ENCODE results near the gene STX18. TPM values are rescaled to one million over a fixed set of nuclear protein-coding genes. Genes with fewer than 3 reads are reported as not detected.

Gene STX18
- total RNA-seq, 1 donor from 2014 or later: 24.0 TPM

DNA sequence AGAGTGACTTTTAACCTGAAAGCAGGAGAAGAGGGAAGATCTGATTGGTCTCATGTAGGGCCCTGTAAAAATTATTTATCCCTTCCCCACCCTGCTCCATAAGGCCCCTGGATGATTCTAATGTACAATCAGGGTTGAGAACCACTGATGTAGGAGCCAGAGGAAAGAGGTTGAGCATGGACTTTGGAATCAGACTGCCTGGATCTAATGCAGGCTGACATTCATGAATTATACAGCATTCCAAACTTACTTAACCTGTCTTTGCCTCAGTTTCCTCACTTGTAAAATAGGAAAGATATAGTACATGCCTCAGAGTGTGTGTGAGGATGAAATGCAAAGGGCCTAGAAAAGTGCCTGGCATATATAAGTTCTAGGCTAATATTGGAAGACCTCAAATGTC is 47.0 kb downstream of the STX18 start:
- Histone ChIP-seq H3K4me3 (ENCODE audit: insufficient read depth, low read depth, low read length) (no peak overlapping the region), H3K79me2 (ENCODE audit: insufficient read depth, low read length) (peaks cover 13% of the 10 kb centered on the region), H3K4me2 (ENCODE audit: low read length) (no peak overlapping the region), H3K36me3 (ENCODE audit: insufficient read depth, low read length) (no peaks in the 10 kb centered on the region), H3K9me3 (ENCODE audit: insufficient read depth, low read depth, low read length) (no peaks in the 10 kb centered on the region), H3K9ac (ENCODE audit: low read length) (no peak overlapping the region), H4K20me1 (ENCODE audit: insufficient read depth, low read length) (peaks cover 45% of the 10 kb centered on the region), H3K27ac (ENCODE audit: low read depth, low read length) (no peak overlapping the region), H3K27me3 (ENCODE audit: insufficient read depth, low read length) (no peaks in the 10 kb centered on the region), H3K4me1 (ENCODE audit: insufficient read depth, low read length) (peaks cover 2% of the 10 kb centered on the region), H2AFZ (ENCODE audit: low read depth, low read length) (no peak overlapping the region)
- no peak overlapping the region for H3K27ac Mint-ChIP-seq (ENCODE audit: unreplicated experiment)
- H3K9me3 Mint-ChIP-seq (ENCODE audit: unreplicated experiment): no peaks in the 10 kb centered on the region
- no peaks in the 10 kb centered on the region for H3K36me3 Mint-ChIP-seq (ENCODE audit: low read depth, unreplicated experiment)
- peaks cover 22% of the 10 kb centered on the region for H3K4me1 Mint-ChIP-seq (ENCODE audit: low read depth, unreplicated experiment)
- FAIRE-seq: no peak
- DNase-seq (ENCODE audit: low read depth): no peak
- TF ChIP-seq, protein P1, sequence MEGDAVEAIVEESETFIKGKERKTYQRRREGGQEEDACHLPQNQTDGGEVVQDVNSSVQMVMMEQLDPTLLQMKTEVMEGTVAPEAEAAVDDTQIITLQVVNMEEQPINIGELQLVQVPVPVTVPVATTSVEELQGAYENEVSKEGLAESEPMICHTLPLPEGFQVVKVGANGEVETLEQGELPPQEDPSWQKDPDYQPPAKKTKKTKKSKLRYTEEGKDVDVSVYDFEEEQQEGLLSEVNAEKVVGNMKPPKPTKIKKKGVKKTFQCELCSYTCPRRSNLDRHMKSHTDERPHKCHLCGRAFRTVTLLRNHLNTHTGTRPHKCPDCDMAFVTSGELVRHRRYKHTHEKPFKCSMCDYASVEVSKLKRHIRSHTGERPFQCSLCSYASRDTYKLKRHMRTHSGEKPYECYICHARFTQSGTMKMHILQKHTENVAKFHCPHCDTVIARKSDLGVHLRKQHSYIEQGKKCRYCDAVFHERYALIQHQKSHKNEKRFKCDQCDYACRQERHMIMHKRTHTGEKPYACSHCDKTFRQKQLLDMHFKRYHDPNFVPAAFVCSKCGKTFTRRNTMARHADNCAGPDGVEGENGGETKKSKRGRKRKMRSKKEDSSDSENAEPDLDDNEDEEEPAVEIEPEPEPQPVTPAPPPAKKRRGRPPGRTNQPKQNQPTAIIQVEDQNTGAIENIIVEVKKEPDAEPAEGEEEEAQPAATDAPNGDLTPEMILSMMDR (IDR thresholded peaks at IDR 0.05; ENCODE audit: insufficient read depth, low read depth, low read length): no peak
- TF ChIP-seq EZH2 (IDR thresholded peaks at IDR 0.05; ENCODE audit: insufficient read depth, low read length): no peak
- no peaks in the 10 kb centered on the region for H3K27me3 Mint-ChIP-seq (ENCODE audit: low read depth, unreplicated experiment)
- no peak overlapping the region for H3K4me3 Mint-ChIP-seq (ENCODE audit: unreplicated experiment)

DNA sequence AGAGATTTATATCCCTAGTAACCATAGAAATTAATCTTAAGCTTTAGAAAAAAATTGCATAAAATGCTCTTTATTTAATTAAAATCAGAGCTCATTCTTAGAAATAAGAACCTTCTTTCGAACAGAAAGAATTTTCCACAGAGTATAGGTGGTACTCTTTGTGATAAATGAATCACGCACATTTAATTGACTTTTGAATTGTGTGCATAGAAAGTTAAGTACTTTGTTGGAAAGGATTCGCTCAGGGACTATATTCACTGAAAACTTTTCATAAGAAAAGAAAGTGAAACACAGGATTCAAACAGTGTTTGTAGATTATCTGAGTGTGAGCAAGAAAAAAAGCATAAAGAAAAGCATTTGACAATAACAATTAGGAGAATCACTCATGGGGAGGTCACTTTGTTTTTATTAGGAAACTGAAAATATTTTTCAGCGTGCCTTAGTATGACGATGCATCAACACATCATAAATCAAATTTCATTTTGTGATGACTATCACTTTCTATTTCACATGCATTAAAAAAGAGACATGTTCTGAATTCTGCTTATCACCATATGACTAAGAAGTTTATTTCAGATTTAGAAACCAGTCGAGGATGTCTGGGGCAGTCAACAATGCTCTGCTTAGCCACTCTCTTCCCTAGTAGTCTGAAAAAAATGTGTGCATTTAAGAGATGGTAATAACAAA is 49.5 kb downstream of the STX18 start:
- H3K27ac ChIP-seq (ENCODE audit: low read depth, low read length): peak overlapping the region; percentile 54
- H3K4me3 ChIP-seq (ENCODE audit: insufficient read depth, low read depth, low read length): peak overlapping the region; percentile 17
- Mint-ChIP-seq H3K4me1 (ENCODE audit: low read depth, unreplicated experiment) (peaks cover 19% of the 10 kb centered on the region), H3K9me3 (ENCODE audit: unreplicated experiment) (no peaks in the 10 kb centered on the region), H3K27me3 (ENCODE audit: low read depth, unreplicated experiment) (no peaks in the 10 kb centered on the region), H3K4me3 (ENCODE audit: unreplicated experiment) (no peak overlapping the region), H3K27ac (ENCODE audit: unreplicated experiment) (no peak overlapping the region), H3K36me3 (ENCODE audit: low read depth, unreplicated experiment) (no peaks in the 10 kb centered on the region)
- TF ChIP-seq, protein P1 (IDR thresholded peaks at IDR 0.05; ENCODE audit: insufficient read depth, low read depth, low read length): no peak
- no peak for TF ChIP-seq EZH2 (IDR thresholded peaks at IDR 0.05; ENCODE audit: insufficient read depth, low read length)
- FAIRE-seq: peak; percentile 97
- no peaks in the 10 kb centered on the region for H3K27me3 ChIP-seq (ENCODE audit: insufficient read depth, low read length)
- H3K9ac ChIP-seq (ENCODE audit: low read length): peak overlapping the region; percentile 48
- peaks cover 2% of the 10 kb centered on the region for H3K4me1 ChIP-seq (ENCODE audit: insufficient read depth, low read length)
- peaks cover 54% of the 10 kb centered on the region for H4K20me1 ChIP-seq (ENCODE audit: insufficient read depth, low read length)
- no peak for DNase-seq (ENCODE audit: low read depth)
- H3K79me2 ChIP-seq (ENCODE audit: insufficient read depth, low read length): peaks cover 9% of the 10 kb centered on the region
- H2AFZ ChIP-seq (ENCODE audit: low read depth, low read length): no peak overlapping the region
- H3K4me2 ChIP-seq (ENCODE audit: low read length): peak overlapping the region; percentile 76
- H3K9me3 ChIP-seq (ENCODE audit: insufficient read depth, low read depth, low read length): no peaks in the 10 kb centered on the region
- H3K36me3 ChIP-seq (ENCODE audit: insufficient read depth, low read length): no peaks in the 10 kb centered on the region

DNA sequence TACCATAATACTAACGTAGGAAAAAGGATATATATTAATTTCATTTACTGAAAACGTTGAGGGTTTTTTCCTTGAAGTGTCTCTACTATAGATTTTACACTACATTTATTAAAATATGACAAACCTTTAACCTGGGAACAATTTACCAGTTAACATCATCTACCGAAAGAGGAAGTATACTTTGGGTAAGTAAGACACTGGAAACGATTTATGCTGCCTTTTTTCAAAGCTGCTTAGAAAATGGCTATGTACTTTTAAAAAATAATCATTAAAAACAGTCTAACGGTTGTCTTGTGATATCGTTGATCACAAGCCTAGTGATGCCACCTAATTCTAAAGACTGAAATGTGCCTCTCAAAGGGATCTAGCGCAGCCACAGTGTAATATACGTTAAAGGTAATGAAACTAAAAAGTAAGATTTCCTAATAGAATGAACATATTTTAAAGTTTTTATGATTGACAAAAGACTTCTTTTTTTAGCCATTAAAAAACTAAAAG is 50.4 kb downstream of the STX18 start:
- Mint-ChIP-seq H3K27ac (ENCODE audit: unreplicated experiment) (no peak overlapping the region), H3K4me3 (ENCODE audit: unreplicated experiment) (no peak overlapping the region)
- H4K20me1 ChIP-seq (ENCODE audit: insufficient read depth, low read length): peaks cover 52% of the 10 kb centered on the region

More for the DNA sequence above, 50.4 kb downstream of the STX18 start:
- no peak overlapping the region for H3K27ac ChIP-seq (ENCODE audit: low read depth, low read length)
- peaks cover 2% of the 10 kb centered on the region for H3K4me1 ChIP-seq (ENCODE audit: insufficient read depth, low read length)
- Mint-ChIP-seq H3K4me1 (ENCODE audit: low read depth, unreplicated experiment) (peaks cover 11% of the 10 kb centered on the region), H3K36me3 (ENCODE audit: low read depth, unreplicated experiment) (no peaks in the 10 kb centered on the region), H3K27me3 (ENCODE audit: low read depth, unreplicated experiment) (no peaks in the 10 kb centered on the region), H3K9me3 (ENCODE audit: unreplicated experiment) (no peaks in the 10 kb centered on the region)
- no peaks in the 10 kb centered on the region for H3K27me3 ChIP-seq (ENCODE audit: insufficient read depth, low read length)
- H3K9me3 ChIP-seq (ENCODE audit: insufficient read depth, low read depth, low read length): no peaks in the 10 kb centered on the region
- peaks cover 14% of the 10 kb centered on the region for H3K79me2 ChIP-seq (ENCODE audit: insufficient read depth, low read length)
- DNase-seq (ENCODE audit: low read depth): no peak
- H2AFZ ChIP-seq (ENCODE audit: low read depth, low read length): no peak overlapping the region
- H3K9ac ChIP-seq (ENCODE audit: low read length): no peak overlapping the region
- H3K4me2 ChIP-seq (ENCODE audit: low read length): no peak overlapping the region
- H3K4me3 ChIP-seq (ENCODE audit: insufficient read depth, low read depth, low read length): no peak overlapping the region
- no peak for FAIRE-seq
- TF ChIP-seq EZH2 (IDR thresholded peaks at IDR 0.05; ENCODE audit: insufficient read depth, low read length): no peak
- TF ChIP-seq, protein P1 (IDR thresholded peaks at IDR 0.05; ENCODE audit: insufficient read depth, low read depth, low read length): no peak
- H3K36me3 ChIP-seq (ENCODE audit: insufficient read depth, low read length): no peaks in the 10 kb centered on the region

Measured in astrocyte (in vitro differentiated cells and primary cell).